ENCODE measurements around the gene SLC6A17. TPM values are rescaled to one million over a fixed set of nuclear protein-coding genes. Genes with fewer than 3 reads are reported as not detected.

SLC6A17 gene
- total and polyA plus RNA-seq, 9 of the 15 experiments (the other 6 are each of a cell fraction or from before 2014, with no cell fraction given) = not detected

DNA sequence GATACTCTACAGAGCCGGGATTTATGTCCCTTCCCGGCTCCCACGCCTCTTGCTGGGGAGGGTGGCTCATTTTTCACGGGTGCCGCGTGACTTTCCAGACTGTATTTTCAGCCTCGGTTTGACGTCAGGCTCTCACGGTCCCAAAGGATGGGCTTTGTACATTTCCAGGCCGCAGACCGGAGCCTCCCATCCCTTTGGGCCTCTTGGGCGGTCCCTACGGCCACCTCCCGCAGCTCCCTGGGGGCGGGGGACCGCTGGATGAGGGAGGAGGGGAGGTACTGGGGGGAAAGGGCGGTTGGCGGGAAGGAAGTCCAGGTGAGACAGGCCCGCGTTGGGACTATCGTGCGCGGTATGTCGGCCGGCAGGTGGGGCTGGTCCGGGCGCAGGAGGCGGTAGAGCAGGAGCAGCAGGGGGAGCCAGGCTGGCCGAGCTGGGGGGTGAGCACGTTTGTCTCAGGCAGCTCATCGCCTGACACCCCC lies 20.1 kb upstream of the SLC6A17 start (continued):
- TF ChIP-seq, protein P1, sequence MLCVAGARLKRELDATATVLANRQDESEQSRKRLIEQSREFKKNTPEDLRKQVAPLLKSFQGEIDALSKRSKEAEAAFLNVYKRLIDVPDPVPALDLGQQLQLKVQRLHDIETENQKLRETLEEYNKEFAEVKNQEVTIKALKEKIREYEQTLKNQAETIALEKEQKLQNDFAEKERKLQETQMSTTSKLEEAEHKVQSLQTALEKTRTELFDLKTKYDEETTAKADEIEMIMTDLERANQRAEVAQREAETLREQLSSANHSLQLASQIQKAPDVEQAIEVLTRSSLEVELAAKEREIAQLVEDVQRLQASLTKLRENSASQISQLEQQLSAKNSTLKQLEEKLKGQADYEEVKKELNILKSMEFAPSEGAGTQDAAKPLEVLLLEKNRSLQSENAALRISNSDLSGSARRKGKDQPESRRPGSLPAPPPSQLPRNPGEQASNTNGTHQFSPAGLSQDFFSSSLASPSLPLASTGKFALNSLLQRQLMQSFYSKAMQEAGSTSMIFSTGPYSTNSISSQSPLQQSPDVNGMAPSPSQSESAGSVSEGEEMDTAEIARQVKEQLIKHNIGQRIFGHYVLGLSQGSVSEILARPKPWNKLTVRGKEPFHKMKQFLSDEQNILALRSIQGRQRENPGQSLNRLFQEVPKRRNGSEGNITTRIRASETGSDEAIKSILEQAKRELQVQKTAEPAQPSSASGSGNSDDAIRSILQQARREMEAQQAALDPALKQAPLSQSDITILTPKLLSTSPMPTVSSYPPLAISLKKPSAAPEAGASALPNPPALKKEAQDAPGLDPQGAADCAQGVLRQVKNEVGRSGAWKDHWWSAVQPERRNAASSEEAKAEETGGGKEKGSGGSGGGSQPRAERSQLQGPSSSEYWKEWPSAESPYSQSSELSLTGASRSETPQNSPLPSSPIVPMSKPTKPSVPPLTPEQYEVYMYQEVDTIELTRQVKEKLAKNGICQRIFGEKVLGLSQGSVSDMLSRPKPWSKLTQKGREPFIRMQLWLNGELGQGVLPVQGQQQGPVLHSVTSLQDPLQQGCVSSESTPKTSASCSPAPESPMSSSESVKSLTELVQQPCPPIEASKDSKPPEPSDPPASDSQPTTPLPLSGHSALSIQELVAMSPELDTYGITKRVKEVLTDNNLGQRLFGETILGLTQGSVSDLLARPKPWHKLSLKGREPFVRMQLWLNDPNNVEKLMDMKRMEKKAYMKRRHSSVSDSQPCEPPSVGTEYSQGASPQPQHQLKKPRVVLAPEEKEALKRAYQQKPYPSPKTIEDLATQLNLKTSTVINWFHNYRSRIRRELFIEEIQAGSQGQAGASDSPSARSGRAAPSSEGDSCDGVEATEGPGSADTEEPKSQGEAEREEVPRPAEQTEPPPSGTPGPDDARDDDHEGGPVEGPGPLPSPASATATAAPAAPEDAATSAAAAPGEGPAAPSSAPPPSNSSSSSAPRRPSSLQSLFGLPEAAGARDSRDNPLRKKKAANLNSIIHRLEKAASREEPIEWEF (CRISPR knock-in tag; IDR thresholded peaks at IDR 0.05) = no peak
- TF ChIP-seq, protein P2, sequence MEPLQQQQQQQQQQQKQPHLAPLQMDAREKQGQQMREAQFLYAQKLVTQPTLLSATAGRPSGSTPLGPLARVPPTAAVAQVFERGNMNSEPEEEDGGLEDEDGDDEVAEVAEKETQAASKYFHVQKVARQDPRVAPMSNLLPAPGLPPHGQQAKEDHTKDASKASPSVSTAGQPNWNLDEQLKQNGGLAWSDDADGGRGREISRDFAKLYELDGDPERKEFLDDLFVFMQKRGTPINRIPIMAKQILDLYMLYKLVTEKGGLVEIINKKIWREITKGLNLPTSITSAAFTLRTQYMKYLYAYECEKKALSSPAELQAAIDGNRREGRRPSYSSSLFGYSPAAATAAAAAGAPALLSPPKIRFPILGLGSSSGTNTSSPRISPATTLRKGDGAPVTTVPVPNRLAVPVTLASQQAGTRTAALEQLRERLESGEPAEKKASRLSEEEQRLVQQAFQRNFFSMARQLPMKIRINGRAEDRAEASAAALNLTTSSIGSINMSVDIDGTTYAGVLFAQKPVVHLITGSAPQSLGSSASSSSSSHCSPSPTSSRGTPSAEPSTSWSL (CRISPR knock-in tag; IDR thresholded peaks at IDR 0.05; ENCODE audit: borderline replicate concordance) = no peak
- TF ChIP-seq POLR3A (IDR thresholded peaks at IDR 0.05; ENCODE audit: borderline replicate concordance, extremely low read depth, insufficient read depth, insufficient read length) = no peak

Measured in K562 (cell line).